ENCODE measurements around the gene B3GLCT.
"Not testable (repeated sequence)": the region's sequence is repeated elsewhere in the genome, so short reads cannot be mapped to it uniquely, and the experiment has no call there.

B3GLCT gene

GRCh38 chr13:31339616-31340015 is 139.8 kb downstream of the B3GLCT start:
- not testable (repeated sequence) for DNase-seq

- not testable (repeated sequence) for DNase-seq
Observed at GRCh38 chr13:31340848-31341247, 141.1 kb downstream of the B3GLCT start.

DNA sequence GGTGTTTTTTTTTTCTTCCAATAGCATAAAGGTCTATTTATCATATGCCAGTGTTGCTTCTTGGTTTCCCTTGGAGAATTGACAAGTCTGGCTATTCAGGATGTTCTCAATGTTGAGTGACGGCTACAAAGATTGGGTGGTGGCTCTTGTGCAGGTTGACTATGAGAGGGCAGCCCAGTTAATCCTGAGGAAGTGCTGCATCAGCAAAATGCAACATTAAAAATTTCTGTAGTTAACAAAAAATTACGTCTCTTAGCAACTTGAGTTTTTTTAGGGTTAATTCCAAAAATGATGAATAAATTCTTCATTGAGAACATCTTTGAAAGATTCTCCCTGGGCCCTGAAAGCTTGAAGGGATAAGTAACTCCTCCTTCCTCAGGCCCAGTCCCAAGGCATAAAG is 147.1 kb downstream of the B3GLCT start:
- no peak for DNase-seq

GRCh38 chr13:31349156-31349555 is 149.4 kb downstream of the B3GLCT start:
- DNase-seq = no peak

DNA sequence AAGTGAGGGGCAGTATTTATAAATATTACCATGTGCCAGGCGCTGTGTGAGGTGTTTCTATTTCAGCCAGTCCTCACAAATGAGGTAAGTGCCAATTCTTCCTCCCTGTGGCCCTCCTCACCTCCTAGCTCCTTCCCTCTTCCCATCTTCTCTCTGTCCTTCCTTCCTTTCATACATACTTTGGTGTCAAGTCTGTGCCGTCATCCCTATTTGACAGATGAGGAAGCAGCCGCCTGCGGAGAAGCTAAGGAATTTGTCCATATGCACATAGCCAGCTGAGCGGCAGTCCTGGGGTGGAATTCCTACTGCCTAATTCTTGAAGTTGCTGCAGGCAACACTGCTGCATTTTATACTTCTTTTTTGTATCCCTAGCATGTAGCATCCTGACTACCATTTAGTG is 150.8 kb downstream of the B3GLCT start:
- no peak for DNase-seq

- no peak for DNase-seq
Observed at GRCh38 chr13:31351376-31351775, 151.6 kb downstream of the B3GLCT start.

- DNase-seq = no peak
Observed at GRCh38 chr13:31352467-31352866, 152.7 kb downstream of the B3GLCT start.

GRCh38 chr13:31355001-31355400 is 155.2 kb downstream of the B3GLCT start:
- no peak for DNase-seq

DNA sequence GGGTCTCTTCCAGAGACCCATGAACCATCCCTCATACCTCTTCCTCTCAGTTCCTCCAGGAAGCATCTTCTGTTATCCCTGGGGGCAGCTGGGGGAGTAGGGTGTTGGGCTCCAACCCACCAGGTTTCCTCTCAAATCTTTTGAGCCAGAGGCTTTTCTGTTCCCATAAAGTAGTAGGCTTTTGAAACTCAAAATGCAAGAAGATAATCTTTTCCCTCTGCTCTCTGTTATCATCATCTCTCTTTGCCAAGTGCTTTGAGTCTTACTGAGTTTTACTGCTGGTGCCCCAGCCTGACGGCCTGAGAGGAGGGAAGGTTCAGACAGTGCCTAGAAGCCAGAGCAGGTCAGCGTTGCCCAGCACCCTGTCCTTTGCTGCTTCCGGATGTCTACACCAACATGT is 157.2 kb downstream of the B3GLCT start:
- DNase-seq = no peak

GRCh38 chr13:31357581-31357980 is 157.8 kb downstream of the B3GLCT start:
- no peak for DNase-seq

- no peak for DNase-seq
Observed at GRCh38 chr13:31361673-31362072, 161.9 kb downstream of the B3GLCT start.

DNA sequence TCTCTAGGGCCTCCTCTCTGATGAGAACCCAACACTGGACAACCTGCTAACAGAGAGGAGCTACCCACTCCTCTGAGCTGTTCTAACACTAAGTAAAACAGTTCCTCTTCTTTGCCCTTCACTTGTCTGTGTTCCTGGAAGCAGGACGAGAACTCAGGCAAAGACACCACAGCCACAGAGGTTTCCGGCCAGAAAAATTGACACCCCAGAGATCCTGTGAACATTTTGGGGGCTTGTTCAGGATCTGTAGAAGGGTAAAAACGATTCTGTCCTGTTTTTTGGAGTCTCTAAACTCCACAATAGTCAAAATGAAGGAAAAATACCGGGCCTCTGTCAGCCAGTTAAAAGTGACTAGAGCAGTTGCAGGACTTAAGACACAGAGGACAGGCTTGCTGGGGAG is 165.9 kb downstream of the B3GLCT start:
- no peak for DNase-seq

GRCh38 chr13:31367410-31367809 is 167.6 kb downstream of the B3GLCT start:
- DNase-seq = no peak

- no peak for DNase-seq
Observed at GRCh38 chr13:31369213-31369612, 169.4 kb downstream of the B3GLCT start.

DNA sequence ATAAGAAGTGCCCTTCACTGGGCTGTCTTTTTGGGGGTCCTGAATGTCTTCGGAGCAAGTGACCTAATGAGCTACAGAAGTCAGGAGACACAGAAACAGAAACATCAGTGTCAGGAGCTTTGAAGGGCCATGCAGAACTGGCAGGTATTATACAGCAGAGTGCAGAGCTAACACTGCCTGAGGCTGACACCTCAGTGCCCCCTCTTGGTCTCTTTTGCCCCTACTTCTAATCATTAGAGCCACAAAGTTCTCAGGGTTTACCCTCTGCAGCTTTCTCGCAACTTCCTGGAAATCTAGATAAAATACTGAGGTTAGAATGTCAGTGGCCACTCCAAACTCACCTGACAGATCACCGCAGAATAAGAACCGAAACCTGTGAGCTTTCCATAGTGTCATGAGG is 172.7 kb downstream of the B3GLCT start:
- DNase-seq = no peak

DNA sequence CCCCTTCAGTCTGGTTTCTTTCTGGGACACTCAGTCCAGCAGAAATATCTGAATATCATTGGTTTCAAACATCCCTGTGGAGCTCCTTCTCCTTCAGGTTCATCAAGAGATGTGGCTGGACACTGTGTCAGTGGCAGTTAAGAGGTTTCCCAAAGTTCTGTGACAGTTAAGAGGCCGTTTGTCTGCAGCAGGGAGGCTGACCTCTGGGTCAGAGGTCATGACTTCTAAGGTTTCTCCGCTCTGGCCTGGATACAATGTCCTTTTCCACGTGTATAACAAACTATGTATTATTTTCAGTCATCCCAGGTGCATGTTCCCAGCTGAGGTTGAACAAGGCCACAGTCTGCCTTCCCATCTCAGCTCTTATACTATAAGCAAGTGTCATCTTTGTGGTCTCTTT is 174.9 kb downstream of the B3GLCT start:
- DNase-seq = no peak

GRCh38 chr13:31377946-31378345 is 178.2 kb downstream of the B3GLCT start:
- no peak for DNase-seq

- no peak for DNase-seq
Observed at GRCh38 chr13:31380715-31381114, 180.9 kb downstream of the B3GLCT start.
